GM12878 (cell line): ENCODE results near the gene PKP2. TPM values are rescaled to one million over a fixed set of nuclear protein-coding genes. Genes with fewer than 3 reads are reported as not detected.
"Not testable (repeated sequence)": the region's sequence is repeated elsewhere in the genome, so short reads cannot be mapped to it uniquely, and the experiment has no call there.

ENCODE experiments used
- ATAC-seq: fragments of 200-7000 bp; cut with Tn5 transposase; 3 replicates; pipeline ENCODE4 v1.9.1; 2020; ENCODE audit warnings: mild to moderate bottlenecking, moderate library complexity
- BruUV-seq: library from RNA; stranded (reverse); fragments of 400-500 nt; replicated peaks from 2 replicates; lab custom pipeline; 2021; lab: Mats Ljungman, UMichigan
- CTCF ChIA-PET: fragments of 300-600 bp; sonication (Branson Sonifier 250); formaldehyde crosslinking; extraction: SDS; loops from one replicate; lab custom pipeline; 2021; ENCODE audit warnings: inconsistent platforms; lab: Yijun Ruan, JAX
- POLR2A ChIA-PET: fragments of 350-600 bp; formaldehyde crosslinking; extraction: SDS; loops from one replicate; lab custom pipeline; 2021; ENCODE audit warnings: inconsistent platforms; lab: Charles Lee
- RAD21 ChIA-PET: fragments of 300-600 bp; sonication (Branson Sonifier 250); formaldehyde crosslinking; loops from one replicate; lab custom pipeline; 2023; ENCODE audit warnings: antibody characterized with exemption; ENCODE audit not compliant: unreplicated experiment; lab: Charles Lee
- SMC1A ChIA-PET: fragments of 300-600 bp; sonication (Branson Sonifier 250); formaldehyde crosslinking; loops from one replicate; lab custom pipeline; 2023; ENCODE audit not compliant: unreplicated experiment, uncharacterized antibody; lab: Charles Lee
- DNase-seq: peaks from one replicate; pipeline ENCODE4 v3.0.0-alpha.2; 2011; ENCODE audit warnings: low read depth, low spot score
- FAIRE-seq: peaks from 3 replicates; lab custom pipeline; 2011; peaks lifted over from hg19 to GRCh38; lab: Jason Lieb, UNC
- H2AFZ ChIP-seq: 2 replicates; pipeline ENCODE4 v1.6.0; 2011; ENCODE audit warnings: low read depth, low read length, control low read depth; ENCODE audit not compliant: control insufficient read depth
- H3K27ac ChIP-seq: 2 replicates; pipeline ENCODE4 v1.5.1; 2011; ENCODE audit warnings: control low read depth; ENCODE audit not compliant: control insufficient read depth, insufficient read depth
- H3K27me3 ChIP-seq, 2 experiments: replicated peaks in 1 of 2; 2 replicates each; pipeline versions ENCODE4 v1.6.0 to v1.6.1; 2011; ENCODE audit warnings: low read length in 1 of 2; ENCODE audit not compliant: control insufficient read depth in 2 of 2, insufficient read depth in 2 of 2
- H3K36me3 ChIP-seq, 2 experiments: 2 replicates each; pipeline ENCODE4 v1.5.1; 2011; ENCODE audit warnings: low read length in 1 of 2; ENCODE audit not compliant: control insufficient read depth in 2 of 2, insufficient read depth in 2 of 2
- H3K4me1 ChIP-seq: 2 replicates; pipeline ENCODE4 v1.6.1; 2011; ENCODE audit warnings: mild to moderate bottlenecking, low read length, moderate library complexity, mixed read lengths; ENCODE audit not compliant: control insufficient read depth, insufficient read depth
- H3K4me2 ChIP-seq: 2 replicates; pipeline ENCODE4 v1.6.0; 2011; ENCODE audit warnings: control low read depth; ENCODE audit not compliant: control insufficient read depth, insufficient read depth
- H3K4me3 ChIP-seq: fragments of 200-600 bp; sonication (generic); 2 replicates; pipeline ENCODE4 v1.5.1; 2016
- H3K79me2 ChIP-seq: 2 replicates; pipeline ENCODE4 v1.6.0; 2011; ENCODE audit warnings: low read length; ENCODE audit not compliant: control insufficient read depth, insufficient read depth
- H3K9ac ChIP-seq: 2 replicates; pipeline ENCODE4 v1.8.0; 2011; ENCODE audit warnings: low read length, control low read depth, mixed read lengths; ENCODE audit not compliant: control insufficient read depth, insufficient read depth
- H3K9me3 ChIP-seq: replicated peaks from 3 replicates; pipeline ENCODE4 v1.5.1; 2011; ENCODE audit warnings: mild to moderate bottlenecking, low read length; ENCODE audit not compliant: control insufficient read depth, insufficient read depth
- H4K20me1 ChIP-seq: 2 replicates; pipeline ENCODE4 v1.6.0; 2011; ENCODE audit not compliant: control insufficient read depth, insufficient read depth
- BMI1 ChIP-seq: fragments of 450-650 bp; IDR thresholded peaks from 2 replicates; pipeline ENCODE4 v1.6.1; 2016; ENCODE audit warnings: mild to moderate bottlenecking, moderate library complexity, borderline replicate concordance
- CBFB ChIP-seq: IDR thresholded peaks from 2 replicates; pipeline ENCODE4 v1.6.1; 2016; ENCODE audit warnings: antibody characterized with exemption, low read depth
- CREM ChIP-seq: IDR thresholded peaks from 2 replicates; pipeline ENCODE4 v1.6.1; 2014; ENCODE audit warnings: antibody characterized with exemption, low read depth
- ESRRA ChIP-seq: IDR thresholded peaks from 2 replicates; pipeline ENCODE4 v1.6.1; 2012; ENCODE audit warnings: mild to moderate bottlenecking, low read length, improper control_type of control experiment
- EZH2 ChIP-seq: IDR thresholded peaks from 2 replicates; pipeline ENCODE4 v1.6.1; 2012; ENCODE audit warnings: low read depth, mild to moderate bottlenecking, control low read depth, inconsistent platforms, low read length, borderline replicate concordance; ENCODE audit not compliant: control insufficient read depth
- IKZF1 ChIP-seq: fragments of 450-650 bp; conservative IDR thresholded peaks from 2 replicates; pipeline ENCODE4 v1.6.1; 2017; ENCODE audit warnings: antibody characterized with exemption, mild to moderate bottlenecking
- SIN3A ChIP-seq: IDR thresholded peaks from 2 replicates; pipeline ENCODE4 v1.6.1; 2012; ENCODE audit warnings: low read depth, low read length, improper control_type of control experiment
- SUZ12 ChIP-seq: fragments of 200-600 bp; sonication (generic); IDR thresholded peaks from one replicate; pipeline ENCODE4 v1.6.1; 2018; ENCODE audit warnings: antibody characterized with exemption, mild to moderate bottlenecking; ENCODE audit not compliant: unreplicated experiment
- YY1 ChIP-seq: IDR thresholded peaks from 2 replicates; pipeline ENCODE4 v1.6.1; 2011; ENCODE audit warnings: low read depth, mild to moderate bottlenecking, low read length
- ZBTB33 ChIP-seq: fragments of 450-650 bp; IDR thresholded peaks from 2 replicates; pipeline ENCODE4 v1.6.1; 2017; ENCODE audit warnings: mild to moderate bottlenecking
- ZNF24 ChIP-seq: fragments of 450-650 bp; IDR thresholded peaks from 2 replicates; pipeline ENCODE4 v1.6.1; 2017; ENCODE audit warnings: antibody characterized with exemption, mild to moderate bottlenecking
- ZNF274 ChIP-seq: IDR thresholded peaks from one replicate; pipeline ENCODE4 v1.8.0; 2011; ENCODE audit not compliant: insufficient read length, insufficient read depth
- WGBS: methylation state at CpG from one replicate; pipeline ENCODE4 v1.1.6; 2016; ENCODE audit warnings: low lambda C conversion rate; ENCODE audit not compliant: insufficient replicate concordance, insufficient coverage; ENCODE audit errors: missing lambda C conversion rate; 5-methylcytosine and 5-hydroxymethylcytosine counted together
- in situ Hi-C: fragments of 300-500 bp; cut with MboI; formaldehyde crosslinking; loops from 9 replicates; pipeline ENCODE4 v1.14.3; 2018; ENCODE audit warnings: mixed read lengths
- intact Hi-C: fragments of 100-400 bp; cut with micrococcal nuclease; formaldehyde crosslinking; loops from one replicate; pipeline ENCODE4 v1.14.2; 2022; ENCODE audit not compliant: unreplicated experiment
- polyA plus RNA-seq, 11 experiments: library from polyadenylated mRNA; depleted of rRNA in 4 of 11; unstranded in 6 of 11; stranded (reverse) in 5 of 11; fragments of >200 nt; fragmentation: Nextera tagmentation in 4 of 11; fragmentation: Illumina TruSeq in 1 of 11; extraction: Ambion mirVana in 4 of 11; extraction: Trizol in 1 of 11; gene quantifications; 1 replicate in 1 of 11; 2 replicates in 10 of 11; pipeline versions ENCODE4 v1.2.1 to v1.2.3, GENCODE V29; 2011 to 2016; ENCODE audit warnings: inconsistent platforms in 2 of 11, missing spikeins in 2 of 11, low read depth in 1 of 11
- total RNA-seq, 4 experiments: library from RNA; depleted of rRNA in 3 of 4; stranded (reverse); fragments of >200 nt in 3 of 4; fragmentation: Illumina TruSeq in 1 of 4; extraction: Trizol in 1 of 4; gene quantifications; 2 replicates each; pipeline versions ENCODE4 v1.2.1 to v1.2.3, GENCODE V29; 2013 to 2021
- TF ChIP-seq, protein P1 (sequence below): fragments of 450-650 bp; IDR thresholded peaks from 2 replicates; pipeline ENCODE4 v1.6.1; 2014; ENCODE audit warnings: mild to moderate bottlenecking

Gene PKP2
- total and polyA plus RNA-seq, 10 of the 15 experiments (the other 5 are each of a cell fraction or from before 2014, with no cell fraction given): 0.02 to 4.1 (median 0.07) TPM; not detected in 4

DNA sequence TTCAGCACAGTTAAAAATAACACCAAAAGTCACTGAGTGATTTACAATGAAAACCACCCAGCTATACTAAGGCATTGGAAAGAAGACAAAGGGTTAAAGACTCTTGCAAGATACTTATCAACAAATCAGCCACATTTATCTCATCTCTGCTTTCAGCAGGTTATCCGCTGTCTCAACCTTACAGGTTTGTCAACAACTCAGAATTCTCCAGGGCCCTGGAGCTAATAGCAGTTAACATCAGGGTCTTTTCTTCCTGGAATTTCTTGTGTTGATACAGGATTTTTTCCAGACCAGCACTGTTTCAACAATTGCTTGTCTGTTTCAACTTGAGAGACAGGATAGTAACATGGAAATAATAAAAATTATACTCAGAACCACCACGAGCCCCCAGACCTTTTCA is 3.5 kb downstream of the PKP2 start:
- Histone ChIP-seq H3K4me2 (no peak overlapping the region), H3K27ac (no peak overlapping the region), H3K9ac (no peak overlapping the region), H3K36me3 (no peaks in the 10 kb centered on the region), H2AFZ (no peak overlapping the region), H3K27me3 (peaks cover 0 to 20% of the 10 kb centered on the region in 2 experiments), H3K79me2 (no peaks in the 10 kb centered on the region), H4K20me1 (no peaks in the 10 kb centered on the region), H3K4me1 (no peaks in the 10 kb centered on the region)
- BruUV-seq: no TSS peak
- ChIA-PET RAD21 (no interaction called here), CTCF (interaction anchor here (1.4 kb wide), 1 partner anchor 137 kb away, joined by 3 read pairs; the partner anchor contains the start of gene YARS2)
- WGBS: 23% methylated on average over 2 of the region's 2 CpGs
- FAIRE-seq: no peak
- ATAC-seq: no peak
- in situ Hi-C loops: no loop called here
- no peak for TF ChIP-seq ZBTB33
- no peak for TF ChIP-seq ZNF24
- TF ChIP-seq BMI1: no peak
- TF ChIP-seq EZH2: no peak
- TF ChIP-seq SUZ12: no peak
- TF ChIP-seq ZNF274: no peak
- TF ChIP-seq CREM: no peak
- no peak for TF ChIP-seq SIN3A
- TF ChIP-seq IKZF1: no peak
- TF ChIP-seq, protein P1, sequence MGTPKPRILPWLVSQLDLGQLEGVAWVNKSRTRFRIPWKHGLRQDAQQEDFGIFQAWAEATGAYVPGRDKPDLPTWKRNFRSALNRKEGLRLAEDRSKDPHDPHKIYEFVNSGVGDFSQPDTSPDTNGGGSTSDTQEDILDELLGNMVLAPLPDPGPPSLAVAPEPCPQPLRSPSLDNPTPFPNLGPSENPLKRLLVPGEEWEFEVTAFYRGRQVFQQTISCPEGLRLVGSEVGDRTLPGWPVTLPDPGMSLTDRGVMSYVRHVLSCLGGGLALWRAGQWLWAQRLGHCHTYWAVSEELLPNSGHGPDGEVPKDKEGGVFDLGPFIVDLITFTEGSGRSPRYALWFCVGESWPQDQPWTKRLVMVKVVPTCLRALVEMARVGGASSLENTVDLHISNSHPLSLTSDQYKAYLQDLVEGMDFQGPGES: no peak
- no peak for TF ChIP-seq CBFB
- TF ChIP-seq YY1: no peak
- TF ChIP-seq ESRRA: no peak
- TF ChIP-seq, all 136 proteins: peak for 0
- no peak for DNase-seq
- ChIA-PET POLR2A (interaction anchor here (0.6 kb wide), 1 partner anchor 41 kb away, joined by 3 read pairs; no protein-coding TSS in a partner anchor), SMC1A (interaction anchor here (0.6 kb wide), 1 partner anchor 1152 kb away, joined by 3 read pairs; no protein-coding TSS in a partner anchor)
- Histone ChIP-seq H3K9me3 (no peaks in the 10 kb centered on the region), H3K4me3 (no peak overlapping the region)
- intact Hi-C loops: no loop called here

DNA sequence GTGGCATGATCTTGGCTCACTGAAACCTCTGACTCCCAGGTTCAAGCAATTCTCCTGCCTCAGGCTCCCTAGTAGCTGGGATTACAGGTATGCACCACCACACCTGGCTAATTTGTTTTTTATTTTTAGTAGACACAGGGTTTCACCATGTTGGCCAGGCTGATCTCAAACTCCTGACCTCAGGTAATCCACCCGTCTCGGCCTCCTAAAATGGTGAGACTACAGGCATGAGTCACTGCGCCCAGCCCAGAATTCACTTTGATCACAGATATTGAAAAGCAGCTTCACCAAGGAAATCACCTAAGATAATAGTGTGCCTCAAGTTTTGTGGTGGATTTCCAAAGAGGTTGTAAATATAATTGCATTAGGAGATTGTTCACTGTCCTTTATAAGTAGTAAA is 4.2 kb downstream of the PKP2 start:
- POLR2A ChIA-PET, H3K9me3 ChIP-seq, BruUV-seq, H3K79me2 ChIP-seq, H2AFZ ChIP-seq, H3K4me3 ChIP-seq, SMC1A ChIA-PET, in situ Hi-C loops, H3K36me3 ChIP-seq, DNase-seq, H4K20me1 ChIP-seq, H3K9ac ChIP-seq, ATAC-seq, FAIRE-seq, RAD21 ChIA-PET, intact Hi-C loops, H3K4me1 ChIP-seq, H3K27ac ChIP-seq, H3K4me2 ChIP-seq: not testable (repeated sequence)
- WGBS: 9% methylated on average over 3 of the region's 3 CpGs
- CTCF ChIA-PET: interaction anchor here (1.4 kb wide), 1 partner anchor 137 kb away, joined by 3 read pairs; the partner anchor contains the start of gene YARS2
- H3K27me3 ChIP-seq: peaks cover 0 to 14% of the 10 kb centered on the region in 2 experiments
